H1 (cell line): Measurements from ENCODE around the gene EPB41L2. TPM values are rescaled to one million over a fixed set of nuclear protein-coding genes. Genes with fewer than 3 reads are reported as not detected.

ENCODE experiments used
- CTCF ChIA-PET: fragments of 300-600 bp; sonication (Branson Sonifier 250); formaldehyde crosslinking; loops from one replicate; lab custom pipeline; 2021; ENCODE audit not compliant: partially characterized antibody; lab: Charles Lee
- POLR2A ChIA-PET: fragments of 300-600 bp; sonication (Branson Sonifier 250); formaldehyde crosslinking; loops from one replicate; lab custom pipeline; 2021; ENCODE audit warnings: inconsistent platforms; ENCODE audit not compliant: partially characterized antibody; lab: Charles Lee
- DNase-seq, 2 experiments: peaks; one replicate each; pipeline versions ENCODE4 v3.0.0 to v3.0.0-alpha.2; 2010 to 2022; ENCODE audit warnings: low spot score in 2 of 2, low read depth in 1 of 2, mixed read lengths in 1 of 2
- FAIRE-seq: peaks from 2 replicates; lab custom pipeline; 2011; peaks lifted over from hg19 to GRCh38; lab: Jason Lieb, UNC
- H2AFZ ChIP-seq: 2 replicates; pipeline ENCODE4 v1.8.1; 2012; ENCODE audit warnings: low read length, inconsistent platforms
- H2AK5ac ChIP-seq: 2 replicates; pipeline ENCODE4 v1.6.1; 2013; ENCODE audit warnings: low read depth, low read length
- H2BK120ac ChIP-seq: replicated peaks from 2 replicates; pipeline ENCODE3; 2013; ENCODE audit warnings: low read depth, low read length, inconsistent platforms
- H2BK12ac ChIP-seq: 2 replicates; pipeline ENCODE4 v1.6.1; 2013; ENCODE audit warnings: low read depth, low read length
- H2BK15ac ChIP-seq: 2 replicates; pipeline ENCODE4 v1.6.1; 2013; ENCODE audit warnings: low read length
- H2BK20ac ChIP-seq: 2 replicates; pipeline ENCODE4 v1.6.1; 2013; ENCODE audit warnings: low read length
- H2BK5ac ChIP-seq: 2 replicates; pipeline ENCODE4 v1.6.1; 2013; ENCODE audit warnings: low read depth, low read length
- H3K14ac ChIP-seq: 2 replicates; pipeline ENCODE4 v1.6.1; 2013; ENCODE audit warnings: inconsistent platforms; ENCODE audit not compliant: insufficient read length
- H3K18ac ChIP-seq: 2 replicates; pipeline ENCODE4 v1.6.1; 2013; ENCODE audit warnings: low read length; ENCODE audit errors: extremely low read depth
- H3K23ac ChIP-seq: 2 replicates; pipeline ENCODE4 v1.6.1; 2013; ENCODE audit warnings: inconsistent platforms; ENCODE audit not compliant: insufficient read length
- H3K23me2 ChIP-seq: 2 replicates; pipeline ENCODE4 v1.6.1; 2013; ENCODE audit warnings: low read depth, low read length
- H3K27ac ChIP-seq: 2 replicates; pipeline ENCODE4 v1.6.1; 2011; ENCODE audit warnings: low read depth, low read length, inconsistent platforms
- H3K27me3 ChIP-seq, 4 experiments: replicated peaks in 1 of 4; 1 replicate in 1 of 4; 2 replicates in 3 of 4; pipeline versions ENCODE4 v1.6.1 to v1.8.1; 2011 to 2013; ENCODE audit warnings: low read length in 3 of 4, mild to moderate bottlenecking in 3 of 4, inconsistent platforms in 2 of 4, mixed read lengths in 2 of 4, moderate library complexity in 1 of 4; ENCODE audit not compliant: control insufficient read depth in 3 of 4, insufficient read depth in 3 of 4; ENCODE audit errors: extremely low read depth in 1 of 4
- H3K36me3 ChIP-seq, 4 experiments: 2 replicates each; pipeline versions ENCODE4 v1.6.1 to v1.8.1; 2011 to 2013; ENCODE audit warnings: mild to moderate bottlenecking in 4 of 4, low read length in 3 of 4, moderate library complexity in 2 of 4, control low read depth in 1 of 4, inconsistent platforms in 1 of 4; ENCODE audit not compliant: insufficient read depth in 4 of 4, control insufficient read depth in 2 of 4
- H3K4ac ChIP-seq: replicated peaks from 2 replicates; pipeline ENCODE3; 2013; ENCODE audit warnings: low read length, low read depth, mixed read lengths, inconsistent platforms; ENCODE audit not compliant: insufficient read length
- H3K4me1 ChIP-seq, 4 experiments: replicated peaks in 1 of 4; 1 replicate in 1 of 4; 2 replicates in 3 of 4; pipeline versions ENCODE4 v1.6.1 to v1.8.1; 2011 to 2013; ENCODE audit warnings: low read length in 3 of 4, inconsistent platforms in 2 of 4, mixed read lengths in 1 of 4; ENCODE audit not compliant: insufficient read depth in 4 of 4, control insufficient read depth in 3 of 4
- H3K4me2 ChIP-seq, 2 experiments: 2 replicates each; pipeline versions ENCODE4 v1.6.1 to v1.8.1; 2011 to 2013; ENCODE audit warnings: low read depth in 2 of 2, low read length in 2 of 2, control low read depth in 1 of 2, inconsistent platforms in 1 of 2, mild to moderate bottlenecking in 1 of 2; ENCODE audit not compliant: insufficient read depth in 1 of 2
- H3K4me3 ChIP-seq, 4 experiments: fragments of 200-600, 300-600 bp in 1 of 4; sonication (generic), shearing (Covaris generic), sonication (Bioruptor Twin) in 1 of 4; 2 replicates each; pipeline versions ENCODE4 v1.5.1 to v1.8.1; 2011 to 2016; ENCODE audit warnings: low read length in 4 of 4, low read depth in 3 of 4, control low read depth in 2 of 4, inconsistent platforms in 2 of 4, mild to moderate bottlenecking in 2 of 4, mixed read lengths in 1 of 4, moderate library complexity in 1 of 4; ENCODE audit not compliant: insufficient read depth in 2 of 4; ENCODE audit errors: extremely low read depth in 1 of 4
- H3K56ac ChIP-seq: replicated peaks from 2 replicates; pipeline ENCODE3; 2013; ENCODE audit warnings: low read depth, mild to moderate bottlenecking, mixed read lengths, low read length, inconsistent platforms; ENCODE audit not compliant: insufficient read length
- H3K79me1 ChIP-seq: 2 replicates; pipeline ENCODE4 v1.6.1; 2013; ENCODE audit warnings: low read depth, low read length, control low read depth
- H3K79me2 ChIP-seq, 2 experiments: 2 replicates each; pipeline versions ENCODE4 v1.6.1 to v1.8.1; 2012 to 2013; ENCODE audit warnings: low read length in 2 of 2, mild to moderate bottlenecking in 2 of 2, inconsistent platforms in 1 of 2; ENCODE audit not compliant: insufficient read depth in 2 of 2, control insufficient read depth in 1 of 2
- H3K9ac ChIP-seq, 4 experiments: replicated peaks in 1 of 4; 1 replicate in 1 of 4; 2 replicates in 3 of 4; pipeline versions ENCODE4 v1.6.1 to v1.8.1; 2011 to 2013; ENCODE audit warnings: low read depth in 3 of 4, low read length in 3 of 4, control low read depth in 2 of 4, mild to moderate bottlenecking in 2 of 4, moderate library complexity in 2 of 4, inconsistent platforms in 1 of 4; ENCODE audit errors: extremely low read depth in 1 of 4
- H3K9me3 ChIP-seq, 2 experiments: 2 replicates each; pipeline versions ENCODE4 v1.6.1 to v1.8.1; 2012 to 2013; ENCODE audit warnings: mild to moderate bottlenecking in 2 of 2, moderate library complexity in 2 of 2, control low read depth in 1 of 2, inconsistent platforms in 1 of 2, low read depth in 1 of 2, low read length in 1 of 2, mixed read lengths in 1 of 2; ENCODE audit not compliant: insufficient read depth in 2 of 2
- H4K20me1 ChIP-seq, 2 experiments: replicated peaks in 1 of 2; 2 replicates each; pipeline versions ENCODE3 to v1.8.1; 2011 to 2013; ENCODE audit warnings: inconsistent platforms in 2 of 2, low read length in 2 of 2, mild to moderate bottlenecking in 1 of 2; ENCODE audit not compliant: insufficient read depth in 2 of 2, control insufficient read depth in 1 of 2
- H4K5ac ChIP-seq: 2 replicates; pipeline ENCODE4 v1.6.1; 2013; ENCODE audit warnings: low read length, low read depth, mixed read lengths, inconsistent platforms; ENCODE audit not compliant: insufficient read length
- H4K8ac ChIP-seq: 2 replicates; pipeline ENCODE4 v1.8.0; 2013; ENCODE audit warnings: mild to moderate bottlenecking, moderate library complexity, low read length, inconsistent platforms; ENCODE audit not compliant: insufficient read depth; ENCODE audit errors: extremely low read depth
- H4K91ac ChIP-seq: replicated peaks from 2 replicates; pipeline ENCODE3; 2013; ENCODE audit warnings: low read length, mixed read lengths, inconsistent platforms; ENCODE audit not compliant: insufficient read length
- BACH1 ChIP-seq: IDR thresholded peaks from 2 replicates; pipeline ENCODE4 v1.6.1; 2012; ENCODE audit warnings: low read length, improper control_type of control experiment
- BRCA1 ChIP-seq: IDR thresholded peaks from 2 replicates; pipeline ENCODE4 v1.6.1; 2012; ENCODE audit warnings: low read depth, low read length, improper control_type of control experiment
- CTCF ChIP-seq, 3 experiments: IDR thresholded peaks; 1 replicate in 2 of 3; 2 replicates in 1 of 3; pipeline versions ENCODE4 v1.5.1 to v1.6.1; 2011; ENCODE audit warnings: low read length in 3 of 3, mild to moderate bottlenecking in 3 of 3, inconsistent platforms in 2 of 3, low read depth in 1 of 3, moderate library complexity in 1 of 3; ENCODE audit not compliant: insufficient read depth in 1 of 3; ENCODE audit errors: control extremely low read depth in 1 of 3
- FOSL1 ChIP-seq: IDR thresholded peaks from 2 replicates; pipeline ENCODE4 v1.6.1; 2011; ENCODE audit warnings: mild to moderate bottlenecking, low read depth, low read length, moderate library complexity; ENCODE audit not compliant: insufficient read depth
- POLR2AphosphoS5 ChIP-seq: IDR thresholded peaks from 2 replicates; pipeline ENCODE4 v1.6.1; 2011; ENCODE audit warnings: low read depth, low read length
- RNF2 ChIP-seq: fragments of 200-900, 300-1000 bp; sonication (generic); IDR thresholded peaks from 2 replicates; pipeline ENCODE4 v1.7.1; 2016; ENCODE audit warnings: borderline replicate concordance, low read depth, mild to moderate bottlenecking, antibody characterized with exemption, low read length; ENCODE audit not compliant: poor library complexity, severe bottlenecking; ENCODE audit errors: missing control alignments
- SUZ12 ChIP-seq: fragments of 200-600 bp; sonication (generic); IDR thresholded peaks from 2 replicates; pipeline ENCODE4 v1.6.1; 2012; ENCODE audit warnings: mild to moderate bottlenecking, inconsistent platforms, low read length, moderate library complexity, mixed read lengths
- TBP ChIP-seq: IDR thresholded peaks from 2 replicates; pipeline ENCODE4 v1.6.1; 2011; ENCODE audit warnings: low read depth, low read length, improper control_type of control experiment
- WGBS, 2 experiments: shearing (Covaris generic) in 1 of 2; methylation state at CpG; one replicate each; pipeline versions ENCODE4 v1.1.6 to v1.1.7; 2013 to 2015; ENCODE audit warnings: low lambda C conversion rate in 2 of 2, mixed read lengths in 2 of 2, inconsistent platforms in 1 of 2, low coverage in 1 of 2, missing lambda C conversion rate in 1 of 2; ENCODE audit not compliant: insufficient replicate concordance in 2 of 2, insufficient coverage in 1 of 2, insufficient read length in 1 of 2; ENCODE audit errors: extremely low coverage in 1 of 2, missing lambda C conversion rate in 1 of 2; 5-methylcytosine and 5-hydroxymethylcytosine counted together
- polyA plus RNA-seq, 7 experiments: library from polyadenylated mRNA; depleted of rRNA in 3 of 7; stranded (reverse) in 5 of 7; unstranded in 2 of 7; fragments of >200 nt in 5 of 7; fragments of 200-250 nt in 2 of 7; gene quantifications; 1 replicate in 5 of 7; 2 replicates in 1 of 7; 4 replicates in 1 of 7; pipeline versions ENCODE4 v1.2.1 to v1.2.3, GENCODE V29; 2011 to 2013; ENCODE audit warnings: missing spikeins in 2 of 7, mixed read lengths in 2 of 7
- total RNA-seq: library from RNA; stranded (reverse); fragmentation: NEBNext Ultra II Directional; extraction: Animal tissue kit (Norgen Biotek cat#: 25700); gene quantifications from 2 replicates; pipeline ENCODE4 v1.2.1, GENCODE V29; 2021

Gene EPB41L2
- total and polyA plus RNA-seq, 2 of the 8 experiments (the other 6 are each of a cell fraction or from before 2014, with no cell fraction given): 22.5 to 123 TPM

GRCh38 chr6:130978180-130978579 lies 84.9 kb downstream of the EPB41L2 start:
- Histone ChIP-seq H3K4me3 (no peak overlapping the region), H3K27me3 (no peaks in the 10 kb centered on the region), H3K14ac (no peak overlapping the region), H3K36me3 (no peaks in the 10 kb centered on the region), H2BK12ac (no peak overlapping the region), H2BK20ac (no peak overlapping the region), H3K79me1 (peaks cover 4% of the 10 kb centered on the region), H3K9me3 (no peaks in the 10 kb centered on the region), H3K4me1 (peaks cover 0 to 5% (median 0%) of the 10 kb centered on the region in 4 experiments; a peak in 2 of 7 replicates), H3K9ac (no peak overlapping the region), H2BK15ac (no peak overlapping the region), H4K20me1 (no peaks in the 10 kb centered on the region), H2AK5ac (no peak overlapping the region), H3K56ac (no peak overlapping the region), H3K27ac (no peak overlapping the region), H3K79me2 (peaks cover 0 to 33% of the 10 kb centered on the region in 2 experiments; a peak in 2 of 4 replicates), H2BK5ac (no peak overlapping the region), H2BK120ac (no peak overlapping the region), H3K23ac (no peak overlapping the region), H3K18ac (no peak overlapping the region), H3K4me2 (no peak overlapping the region), H4K8ac (no peak overlapping the region), H4K5ac (no peak overlapping the region), H3K23me2 (no peaks in the 10 kb centered on the region; the same call in 1 of the 2 replicates), H3K4ac (no peak overlapping the region), H4K91ac (no peak overlapping the region), H2AFZ (no peak overlapping the region)
- no peak for TF ChIP-seq SUZ12
- no peak for TF ChIP-seq FOSL1
- TF ChIP-seq POLR2AphosphoS5: no peak
- TF ChIP-seq RNF2: no peak
- no peak for TF ChIP-seq CTCF (IDR thresholded peaks at IDR 0.05; ENCODE audit: control extremely low read depth in 1 of 3, insufficient read depth in 1 of 3, low read depth in 1 of 3, low read length in 3 of 3)
- no peak for TF ChIP-seq BRCA1
- TF ChIP-seq TBP: no peak
- TF ChIP-seq BACH1: no peak
- WGBS, 2 experiments: 93% methylated on average over 1 of the region's 1 CpG; no CpG with 5 or more reads in 1 of the 2 experiments
- CTCF ChIA-PET: interaction anchor here (0.7 kb wide), 1 partner anchor 542 kb away, joined by 6 read pairs; no protein-coding TSS in a partner anchor
- POLR2A ChIA-PET: interaction anchor here (0.5 kb wide), 1 partner anchor 13 kb away, joined by 3 read pairs; no protein-coding TSS in a partner anchor
- DNase-seq: no peak
- FAIRE-seq: no peak
